Measurements from ENCODE around the gene PARD3.

Gene PARD3

GRCh38 chr10:34169131-34169530 is 646.0 kb downstream of the PARD3 start:
- H4K20me1 ChIP-seq (ENCODE audit: insufficient read depth, low read length, poor library complexity, severe bottlenecking): no peaks in the 10 kb centered on the region
- peaks cover 7% of the 10 kb centered on the region for H3K4me1 ChIP-seq (ENCODE audit: insufficient read depth, low read length, poor library complexity, severe bottlenecking)
- no peak overlapping the region for H3K4me3 ChIP-seq (ENCODE audit: low read length, poor library complexity, severe bottlenecking)
- H3K36me3 ChIP-seq (ENCODE audit: insufficient read depth, low read length): no peaks in the 10 kb centered on the region
- H3K9me3 ChIP-seq (ENCODE audit: insufficient read depth, low read depth, low read length): no peaks in the 10 kb centered on the region
- TF ChIP-seq, protein P1, sequence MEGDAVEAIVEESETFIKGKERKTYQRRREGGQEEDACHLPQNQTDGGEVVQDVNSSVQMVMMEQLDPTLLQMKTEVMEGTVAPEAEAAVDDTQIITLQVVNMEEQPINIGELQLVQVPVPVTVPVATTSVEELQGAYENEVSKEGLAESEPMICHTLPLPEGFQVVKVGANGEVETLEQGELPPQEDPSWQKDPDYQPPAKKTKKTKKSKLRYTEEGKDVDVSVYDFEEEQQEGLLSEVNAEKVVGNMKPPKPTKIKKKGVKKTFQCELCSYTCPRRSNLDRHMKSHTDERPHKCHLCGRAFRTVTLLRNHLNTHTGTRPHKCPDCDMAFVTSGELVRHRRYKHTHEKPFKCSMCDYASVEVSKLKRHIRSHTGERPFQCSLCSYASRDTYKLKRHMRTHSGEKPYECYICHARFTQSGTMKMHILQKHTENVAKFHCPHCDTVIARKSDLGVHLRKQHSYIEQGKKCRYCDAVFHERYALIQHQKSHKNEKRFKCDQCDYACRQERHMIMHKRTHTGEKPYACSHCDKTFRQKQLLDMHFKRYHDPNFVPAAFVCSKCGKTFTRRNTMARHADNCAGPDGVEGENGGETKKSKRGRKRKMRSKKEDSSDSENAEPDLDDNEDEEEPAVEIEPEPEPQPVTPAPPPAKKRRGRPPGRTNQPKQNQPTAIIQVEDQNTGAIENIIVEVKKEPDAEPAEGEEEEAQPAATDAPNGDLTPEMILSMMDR (conservative IDR thresholded peaks at IDR 0.05; ENCODE audit: low read length): no peak
- no peak for TF ChIP-seq EZH2phosphoT487 (IDR thresholded peaks at IDR 0.05; ENCODE audit: borderline replicate concordance)
- no peaks in the 10 kb centered on the region for H3K9me2 ChIP-seq (replicated peaks; ENCODE audit: low read depth, low read length)
- H3K9ac ChIP-seq (ENCODE audit: low read depth, low read length, poor library complexity, severe bottlenecking): no peak overlapping the region
- no peak overlapping the region for H3K4me2 ChIP-seq (ENCODE audit: low read depth, low read length, poor library complexity, severe bottlenecking)
- no peak overlapping the region for H2AFZ ChIP-seq (ENCODE audit: low read length)
- H3F3A ChIP-seq (ENCODE audit: low read depth): no peaks in the 10 kb centered on the region
- H3K27me3 ChIP-seq (ENCODE audit: insufficient read depth, low read length, poor library complexity, severe bottlenecking): no peaks in the 10 kb centered on the region
- H3K79me2 ChIP-seq (ENCODE audit: insufficient read depth, low read length): no peaks in the 10 kb centered on the region

DNA sequence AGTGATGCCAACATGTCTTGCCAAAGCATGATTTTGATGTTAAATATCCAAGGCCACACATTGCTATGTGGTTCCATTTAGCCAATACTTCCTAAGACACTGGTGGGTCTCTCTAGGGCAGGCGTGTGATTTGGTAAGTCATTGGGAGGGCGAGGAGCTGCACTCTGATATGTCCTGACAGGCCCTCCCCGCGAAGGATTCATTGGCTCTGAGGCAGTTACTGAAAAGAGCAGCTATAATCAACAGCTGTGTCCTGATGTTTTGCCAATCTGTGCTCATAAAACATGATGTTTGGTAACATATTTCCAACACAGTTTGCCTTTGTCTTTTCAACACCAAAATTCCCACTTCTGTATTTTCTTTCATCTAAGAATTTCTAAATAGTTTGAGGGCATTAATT is 646.7 kb downstream of the PARD3 start:
- no peaks in the 10 kb centered on the region for H4K20me1 ChIP-seq (ENCODE audit: insufficient read depth, low read length, poor library complexity, severe bottlenecking)
- no peaks in the 10 kb centered on the region for H3F3A ChIP-seq (ENCODE audit: low read depth)

GRCh38 chr10:34166823-34167222 is 648.3 kb downstream of the PARD3 start:
- Histone ChIP-seq H3K9me3 (ENCODE audit: insufficient read depth, low read depth, low read length) (no peaks in the 10 kb centered on the region), H3K4me2 (ENCODE audit: low read depth, low read length, poor library complexity, severe bottlenecking) (no peak overlapping the region), H3K4me3 (ENCODE audit: low read length, poor library complexity, severe bottlenecking) (no peak overlapping the region), H3K9ac (ENCODE audit: low read depth, low read length, poor library complexity, severe bottlenecking) (no peak overlapping the region), H4K20me1 (ENCODE audit: insufficient read depth, low read length, poor library complexity, severe bottlenecking) (no peaks in the 10 kb centered on the region), H3K79me2 (ENCODE audit: insufficient read depth, low read length) (no peaks in the 10 kb centered on the region), H2AFZ (ENCODE audit: low read length) (no peak overlapping the region), H3K4me1 (ENCODE audit: insufficient read depth, low read length, poor library complexity, severe bottlenecking) (peaks cover 10% of the 10 kb centered on the region), H3F3A (ENCODE audit: low read depth) (no peaks in the 10 kb centered on the region), H3K9me2 (replicated peaks; ENCODE audit: low read depth, low read length) (no peaks in the 10 kb centered on the region), H3K36me3 (ENCODE audit: insufficient read depth, low read length) (no peaks in the 10 kb centered on the region), H3K27me3 (ENCODE audit: insufficient read depth, low read length, poor library complexity, severe bottlenecking) (no peaks in the 10 kb centered on the region)
- TF ChIP-seq, protein P1 (conservative IDR thresholded peaks at IDR 0.05; ENCODE audit: low read length): no peak
- no peak for TF ChIP-seq EZH2phosphoT487 (IDR thresholded peaks at IDR 0.05; ENCODE audit: borderline replicate concordance)

More for the DNA sequence above, 646.7 kb downstream of the PARD3 start:
- no peak overlapping the region for H3K4me3 ChIP-seq (ENCODE audit: low read length, poor library complexity, severe bottlenecking)
- H3K27me3 ChIP-seq (ENCODE audit: insufficient read depth, low read length, poor library complexity, severe bottlenecking): no peaks in the 10 kb centered on the region
- H3K36me3 ChIP-seq (ENCODE audit: insufficient read depth, low read length): no peaks in the 10 kb centered on the region
- no peaks in the 10 kb centered on the region for H3K9me3 ChIP-seq (ENCODE audit: insufficient read depth, low read depth, low read length)
- no peak overlapping the region for H3K4me2 ChIP-seq (ENCODE audit: low read depth, low read length, poor library complexity, severe bottlenecking)
- no peak overlapping the region for H2AFZ ChIP-seq (ENCODE audit: low read length)
- no peaks in the 10 kb centered on the region for H3K79me2 ChIP-seq (ENCODE audit: insufficient read depth, low read length)
- no peak overlapping the region for H3K9ac ChIP-seq (ENCODE audit: low read depth, low read length, poor library complexity, severe bottlenecking)
- no peaks in the 10 kb centered on the region for H3K9me2 ChIP-seq (replicated peaks; ENCODE audit: low read depth, low read length)
- no peak for TF ChIP-seq EZH2phosphoT487 (IDR thresholded peaks at IDR 0.05; ENCODE audit: borderline replicate concordance)
- TF ChIP-seq, protein P1 (conservative IDR thresholded peaks at IDR 0.05; ENCODE audit: low read length): no peak
- peaks cover 9% of the 10 kb centered on the region for H3K4me1 ChIP-seq (ENCODE audit: insufficient read depth, low read length, poor library complexity, severe bottlenecking)

Measured in Loucy (cell line).